H54 (cell line): ENCODE data around the gene NR3C2.
"Not testable (repeated sequence)": the region's sequence is repeated elsewhere in the genome, so short reads cannot be mapped to it uniquely, and the experiment has no call there.

Experiments used
- DNase-seq: peaks from one replicate; pipeline ENCODE4 v3.0.0; 2011; ENCODE audit warnings: low spot score, mixed read lengths; ENCODE audit not compliant: insufficient read length
- FAIRE-seq: peaks from 3 replicates; lab custom pipeline; 2011; peaks lifted over from hg19 to GRCh38; lab: Jason Lieb, UNC
- POLR2A ChIP-seq: IDR thresholded peaks from 2 replicates; pipeline ENCODE4 v1.6.1; 2011; ENCODE audit warnings: low read depth, mild to moderate bottlenecking, low read length

Gene NR3C2

GRCh38 chr4:148333265-148333664 is 108.9 kb downstream of the NR3C2 start:
- DNase-seq (no peak), FAIRE-seq (no peak)
- no peak for TF ChIP-seq POLR2A

- DNase-seq (no peak), FAIRE-seq (no peak)
- no peak for TF ChIP-seq POLR2A
These were observed 109.7 kb downstream of the NR3C2 start for GRCh38 chr4:148332486-148332885.

GRCh38 chr4:148330724-148331123 is 111.5 kb downstream of the NR3C2 start:
- DNase-seq (no peak), FAIRE-seq (no peak)
- TF ChIP-seq POLR2A = no peak

- no peak for TF ChIP-seq POLR2A
- no peak for FAIRE-seq
- DNase-seq = no peak
These were observed 112.1 kb downstream of the NR3C2 start for GRCh38 chr4:148330161-148330560.

GRCh38 chr4:148329751-148330150 is 112.5 kb downstream of the NR3C2 start:
- DNase-seq (no peak), FAIRE-seq (no peak)
- no peak for TF ChIP-seq POLR2A

GRCh38 chr4:148327683-148328082 is 114.5 kb downstream of the NR3C2 start:
- TF ChIP-seq POLR2A = no peak
- FAIRE-seq (no peak), DNase-seq (no peak)

GRCh38 chr4:148323316-148323715 is 118.9 kb downstream of the NR3C2 start:
- not testable (repeated sequence) for FAIRE-seq, DNase-seq

- DNase-seq = peak; percentile 11
- FAIRE-seq = peak; percentile 57
- TF ChIP-seq POLR2A = no peak
These were observed 127.2 kb downstream of the NR3C2 start for GRCh38 chr4:148315049-148315448.

- no peak for DNase-seq
- no peak for TF ChIP-seq POLR2A
- FAIRE-seq = no peak
These were observed 129.2 kb downstream of the NR3C2 start for GRCh38 chr4:148312956-148313490.

- FAIRE-seq = no peak
These were observed 130.7 kb downstream of the NR3C2 start for GRCh38 chr4:148311526-148311925.

GRCh38 chr4:148310756-148311155 is 131.5 kb downstream of the NR3C2 start:
- FAIRE-seq (no peak), DNase-seq (no peak)
- no peak for TF ChIP-seq POLR2A

More at GRCh38 chr4:148311526-148311925, 130.7 kb downstream of the NR3C2 start:
- no peak for TF ChIP-seq POLR2A
- no peak for DNase-seq

GRCh38 chr4:148305751-148306150 is 136.5 kb downstream of the NR3C2 start:
- DNase-seq (no peak), FAIRE-seq (no peak)
- no peak for TF ChIP-seq POLR2A

GRCh38 chr4:148302416-148302815 is 139.8 kb downstream of the NR3C2 start:
- DNase-seq = no peak
- FAIRE-seq = no peak
- no peak for TF ChIP-seq POLR2A

- FAIRE-seq (no peak), DNase-seq (no peak)
- no peak for TF ChIP-seq POLR2A
These were observed 141.3 kb downstream of the NR3C2 start for GRCh38 chr4:148300877-148301276.

- TF ChIP-seq POLR2A = no peak
- DNase-seq = no peak
- no peak for FAIRE-seq
These were observed 142.9 kb downstream of the NR3C2 start for GRCh38 chr4:148299337-148299736.
